Measurements from ENCODE around the gene CBLB. TPM values are rescaled to one million over a fixed set of nuclear protein-coding genes. Genes with fewer than 3 reads are reported as not detected.

The CBLB gene
- total and polyA plus RNA-seq, 2 experiments from 2014 or later, result 20.5 to 47.7 TPM

- no peak overlapping the region for H2AFZ ChIP-seq
- ATAC-seq (no peak), DNase-seq (ENCODE audit: low spot score) (no peak)
- Mint-ChIP-seq H3K4me3 (no peak overlapping the region), H3K36me3 (ENCODE audit: low read depth) (peaks cover 9% of the 10 kb centered on the region), H3K9me3 (no peaks in the 10 kb centered on the region; the same call in 2 of the 3 replicates), H3K27ac (no peak overlapping the region), H3K27me3 (ENCODE audit: insufficient read depth, low read depth, poor library complexity) (no peaks in the 10 kb centered on the region), H3K4me1 (peaks cover 3% of the 10 kb centered on the region; the same call in 1 of the 3 replicates)
- H4K20me1 ChIP-seq (replicated peaks; ENCODE audit: insufficient read depth), result no peaks in the 10 kb centered on the region
- H3K4me1 ChIP-seq (ENCODE audit: insufficient read depth), result no peaks in the 10 kb centered on the region
- no peak overlapping the region for H3K4me2 ChIP-seq
- no peaks in the 10 kb centered on the region for H3F3A ChIP-seq (replicated peaks; ENCODE audit: low read depth)
- H3K4me3 ChIP-seq, result no peak overlapping the region
- H3K9me2 ChIP-seq (ENCODE audit: insufficient read depth), result no peaks in the 10 kb centered on the region
- TF ChIP-seq CTCF (conservative IDR thresholded peaks at IDR 0.05; ENCODE audit: low read depth in 2 of 2) (no peak), ETS1 (IDR thresholded peaks at IDR 0.05) (no peak), EZH2phosphoT487 (IDR thresholded peaks at IDR 0.05; ENCODE audit: unreplicated experiment) (no peak), REST (IDR thresholded peaks at IDR 0.05; ENCODE audit: unreplicated experiment) (no peak), NANOG (IDR thresholded peaks at IDR 0.05; ENCODE audit: borderline replicate concordance) (no peak), STAT1 (IDR thresholded peaks at IDR 0.05; ENCODE audit: unreplicated experiment) (no peak), POLR2AphosphoS5 (IDR thresholded peaks at IDR 0.05; ENCODE audit: low read depth) (no peak), ZNF114 (CRISPR knock-in tag; IDR thresholded peaks at IDR 0.05) (no peak), JUNB (IDR thresholded peaks at IDR 0.05; ENCODE audit: unreplicated experiment) (no peak), ZNF462 (CRISPR knock-in tag; IDR thresholded peaks at IDR 0.05) (no peak), CREB1 (CRISPR knock-in tag; IDR thresholded peaks at IDR 0.05; ENCODE audit: low read depth) (no peak)
- H3K36me3 ChIP-seq (ENCODE audit: insufficient read depth), result no peaks in the 10 kb centered on the region
- H3K27me3 ChIP-seq (ENCODE audit: insufficient read depth), result no peaks in the 10 kb centered on the region
- no peaks in the 10 kb centered on the region for H3K79me2 ChIP-seq (replicated peaks; ENCODE audit: insufficient read depth)
- no peak overlapping the region for H3K27ac ChIP-seq (ENCODE audit: low read depth)
These were observed 161.8 kb downstream of the CBLB start for GRCh38 chr3:105707009-105707408.

All from GM23338 (cell line).